NCI-H1694 (cell line): Measurements from ENCODE around the gene CMTR1.

ENCODE experiments used
- DNase-seq: peaks from one replicate; lab custom pipeline; 2025; lab: John Stamatoyannopoulos, UW

CMTR1 gene

DNA sequence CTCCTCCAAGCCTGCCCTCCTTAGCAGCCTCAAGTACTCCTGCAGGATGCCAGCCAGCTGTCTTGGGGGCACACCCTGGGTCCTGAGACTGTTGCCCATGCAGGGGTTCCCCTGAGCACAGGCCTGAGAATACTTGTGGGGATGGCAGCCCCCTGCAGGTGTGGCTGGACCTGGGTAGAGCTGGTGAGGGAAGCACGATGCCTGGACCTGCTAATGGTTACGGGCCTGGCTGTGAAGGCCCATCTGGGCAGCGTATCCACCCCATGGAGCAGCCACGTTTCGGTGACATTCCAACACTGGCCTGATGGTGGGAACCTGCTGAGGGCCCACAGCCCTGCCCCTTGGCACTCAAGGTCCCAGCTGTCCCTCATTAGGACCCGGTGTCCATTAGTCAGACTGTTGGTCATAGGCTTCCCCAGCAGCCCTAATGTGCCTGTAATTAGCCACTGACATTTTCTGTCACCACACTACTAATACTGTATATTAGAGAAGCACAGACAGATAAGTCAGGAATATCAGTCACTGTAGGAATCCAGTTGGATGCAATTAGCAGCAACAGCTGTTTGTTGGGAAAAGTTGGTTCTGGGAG is 46.3 kb downstream of the CMTR1 start:
- DNase-seq = no peak

DNA sequence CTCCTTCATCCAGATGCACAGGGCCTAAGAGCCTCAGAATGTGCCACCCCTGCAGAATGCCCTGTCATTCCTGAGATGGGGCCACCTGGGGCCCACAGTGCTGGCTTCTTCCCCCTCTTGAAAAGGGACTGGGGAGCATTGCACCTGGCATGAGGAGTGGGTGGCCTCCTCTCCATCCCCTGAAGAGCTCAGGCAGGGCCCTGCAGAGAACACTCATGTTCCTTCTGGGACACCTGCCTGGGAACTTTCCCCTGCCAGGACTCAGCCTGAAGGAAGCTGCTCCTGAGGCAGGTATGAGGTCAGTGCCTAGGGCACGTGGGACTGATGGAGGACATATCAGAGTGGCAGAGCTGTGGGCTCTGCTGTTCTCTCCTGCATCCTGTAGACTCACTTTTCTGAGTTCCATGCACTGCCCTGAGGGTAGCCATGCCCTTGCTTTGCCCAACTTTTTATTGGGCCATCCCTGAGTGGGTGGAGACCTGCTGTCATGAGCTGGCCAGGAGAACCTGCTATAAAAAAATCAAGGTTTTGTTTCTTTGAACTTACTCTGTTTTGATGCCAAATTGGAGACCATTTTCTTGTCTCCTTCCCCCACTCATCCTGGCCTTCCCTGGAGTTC is 47.2 kb downstream of the CMTR1 start:
- DNase-seq = no peak

DNA sequence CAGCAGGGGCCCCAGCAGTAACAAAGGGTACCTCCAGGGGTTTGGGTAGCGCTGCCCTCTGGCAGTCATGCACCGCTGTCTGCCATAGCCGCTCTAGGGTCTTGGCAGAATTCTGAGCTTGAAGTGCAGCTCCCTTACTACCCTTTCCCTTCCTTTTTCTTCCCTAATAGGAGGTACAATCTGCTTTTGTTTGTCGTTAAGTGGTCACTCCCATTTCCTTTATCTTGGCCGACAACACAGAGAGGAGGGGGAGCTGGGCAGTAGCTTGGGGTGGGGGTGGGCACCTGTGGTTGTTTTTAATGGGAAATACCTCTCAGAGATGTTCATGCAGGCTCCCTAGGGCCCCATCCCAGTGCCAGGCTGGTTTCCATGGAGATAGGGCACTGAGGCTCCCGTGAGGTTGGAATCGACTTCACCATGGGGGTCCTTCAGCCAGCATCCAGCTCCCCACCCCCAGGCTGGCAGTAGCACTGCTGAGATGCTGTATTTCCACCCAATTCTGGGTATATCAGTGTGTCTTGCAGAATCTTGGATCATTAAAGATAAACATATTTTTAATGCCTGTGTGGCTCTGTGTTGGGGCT is 48.0 kb downstream of the CMTR1 start:
- DNase-seq = no peak

DNA sequence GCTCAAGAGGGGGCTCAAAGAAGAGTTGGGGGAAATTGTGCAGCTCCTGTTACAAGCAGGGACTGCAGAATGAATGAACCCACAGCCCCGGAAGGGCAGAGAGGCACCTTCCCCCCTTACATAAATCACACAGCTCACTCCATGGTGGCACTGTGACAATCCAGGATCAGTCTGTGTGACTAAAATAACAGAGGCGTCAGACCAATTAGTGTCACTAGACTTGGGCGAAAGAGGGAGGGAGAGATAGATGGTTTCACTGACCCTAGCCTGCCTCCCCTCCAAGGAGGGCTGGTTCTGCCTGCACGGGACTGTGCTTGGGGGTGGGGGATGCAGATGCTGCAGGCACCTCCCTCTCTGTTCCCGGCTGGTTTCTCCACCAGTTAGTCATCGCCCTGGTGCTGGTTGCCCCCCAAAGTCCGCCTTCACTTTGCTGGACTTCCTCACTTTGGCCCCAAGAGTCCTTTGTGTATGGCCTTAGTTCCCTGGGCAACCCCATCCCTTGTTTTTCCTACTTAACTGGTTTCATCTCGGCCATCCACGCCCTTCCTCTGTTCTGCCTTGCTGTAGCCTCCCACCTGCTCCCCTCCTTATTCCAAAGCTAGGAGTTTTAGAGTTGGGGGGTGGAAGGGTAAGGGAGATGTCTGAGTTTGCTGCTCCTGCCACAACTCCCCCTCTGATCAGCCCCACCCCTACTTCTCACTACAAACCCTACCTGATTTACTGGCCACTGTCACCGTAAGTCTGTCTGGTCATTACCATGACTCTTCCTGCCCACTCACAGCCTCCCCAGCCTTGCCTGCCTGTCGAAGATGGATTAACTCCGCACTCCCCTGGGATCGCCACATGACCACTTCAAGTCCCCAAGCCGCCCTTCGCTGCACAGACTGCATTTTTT is 48.9 kb downstream of the CMTR1 start:
- no peak for DNase-seq

DNA sequence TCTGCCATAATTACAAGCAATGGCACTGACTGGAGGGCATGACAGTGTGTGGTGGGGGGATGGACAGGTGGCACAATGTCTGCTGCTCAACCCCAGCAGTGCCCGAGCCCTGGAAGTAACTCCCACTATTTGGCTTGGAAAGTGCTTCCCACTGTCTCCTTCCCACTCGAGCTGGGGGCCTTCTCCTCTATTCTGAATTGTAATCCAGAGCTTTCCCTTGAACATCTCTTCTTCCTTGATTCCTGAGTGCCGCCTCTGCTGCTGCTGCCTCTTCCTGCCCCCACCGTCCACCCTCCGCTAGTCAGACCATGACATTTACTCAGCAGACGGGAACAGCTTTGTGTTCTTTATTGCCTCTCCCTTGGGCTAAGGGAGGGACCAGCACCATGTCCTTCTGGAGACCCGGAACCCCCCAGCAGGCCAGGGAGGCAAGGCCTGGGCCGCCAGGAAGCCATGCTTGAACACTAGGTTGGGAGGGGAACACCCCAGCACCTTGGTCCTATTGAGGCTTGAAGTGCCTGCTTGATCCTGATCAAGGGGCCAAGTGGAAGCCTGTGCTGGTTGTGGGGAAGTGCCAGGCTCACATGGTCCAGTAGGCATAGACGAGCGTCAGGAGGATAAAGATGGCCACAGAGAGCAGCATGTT is 49.7 kb downstream of the CMTR1 start:
- DNase-seq = no peak

DNA sequence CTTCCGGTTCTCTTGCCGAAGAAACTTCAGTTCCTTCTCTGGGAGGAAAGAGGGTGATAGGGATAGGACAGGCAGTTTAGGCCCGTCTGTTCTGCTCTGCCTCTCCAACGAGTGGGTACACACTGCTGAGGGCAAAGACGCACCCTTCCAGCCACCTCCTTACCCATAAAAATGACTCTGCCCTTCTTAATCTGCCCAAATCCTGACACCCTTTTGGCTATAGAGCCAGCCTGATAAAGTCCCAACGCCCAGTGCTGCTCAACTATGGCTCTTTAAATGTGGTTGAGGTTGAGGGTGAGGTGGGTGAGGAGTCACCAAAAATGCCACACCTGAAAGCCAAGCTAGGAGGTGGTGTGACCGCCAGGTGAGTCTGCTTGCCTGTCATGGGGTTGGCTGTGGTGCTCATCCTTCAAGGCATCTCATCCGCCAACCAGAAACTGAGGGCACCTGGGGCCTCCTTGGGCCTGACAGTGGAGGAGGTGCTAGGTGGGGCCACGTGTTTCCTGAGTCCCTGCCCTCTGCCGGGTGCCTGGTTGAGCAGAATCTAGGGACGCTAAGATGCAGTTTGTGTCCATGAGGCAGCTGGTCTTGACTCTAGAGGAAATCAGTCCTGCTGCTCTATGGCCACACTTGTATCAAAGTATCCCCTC is 50.4 kb downstream of the CMTR1 start:
- DNase-seq = no peak

DNA sequence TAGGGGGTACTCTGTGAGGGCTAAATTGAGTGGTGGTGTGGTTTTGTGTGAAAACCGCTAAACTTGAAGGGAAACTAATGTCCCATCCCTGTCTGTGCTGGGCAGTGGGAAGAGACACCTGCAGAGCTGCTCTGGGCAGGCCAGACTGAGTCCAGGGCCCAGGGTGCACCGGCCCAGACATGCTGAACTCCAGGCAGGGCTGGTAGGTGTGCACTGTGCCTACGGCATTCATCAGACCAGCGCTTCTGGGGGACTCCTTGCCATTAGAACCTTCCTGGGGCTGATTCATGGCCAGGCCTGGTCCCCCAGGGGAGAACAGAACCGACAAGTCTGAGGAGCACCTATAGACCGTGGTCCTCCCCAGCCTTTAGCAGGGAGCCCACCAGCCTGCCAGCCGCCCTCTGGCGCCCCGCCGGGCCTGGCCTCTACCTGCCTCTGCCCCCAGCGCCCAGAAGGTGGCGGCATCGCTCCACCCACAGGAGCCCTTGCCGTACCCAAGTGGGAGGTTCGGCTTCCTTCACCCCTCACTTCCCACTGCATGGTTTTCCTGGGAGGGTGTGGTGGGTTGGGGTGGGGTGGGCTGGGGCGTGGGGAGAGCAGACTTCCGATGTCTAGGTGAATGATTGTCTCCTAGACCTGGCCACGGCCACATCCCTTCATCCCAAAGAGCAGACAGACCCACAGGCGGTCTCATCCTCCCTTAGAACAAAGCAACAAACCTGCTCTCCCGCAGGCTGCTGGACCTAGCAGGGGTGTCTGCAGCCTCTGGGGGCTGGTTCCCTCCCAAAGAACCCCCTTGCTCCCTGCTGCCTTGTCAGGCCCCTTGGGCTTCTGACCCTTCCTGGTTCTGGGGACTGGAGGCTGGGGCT is 51.1 kb downstream of the CMTR1 start:
- DNase-seq = peak; percentile 57

DNA sequence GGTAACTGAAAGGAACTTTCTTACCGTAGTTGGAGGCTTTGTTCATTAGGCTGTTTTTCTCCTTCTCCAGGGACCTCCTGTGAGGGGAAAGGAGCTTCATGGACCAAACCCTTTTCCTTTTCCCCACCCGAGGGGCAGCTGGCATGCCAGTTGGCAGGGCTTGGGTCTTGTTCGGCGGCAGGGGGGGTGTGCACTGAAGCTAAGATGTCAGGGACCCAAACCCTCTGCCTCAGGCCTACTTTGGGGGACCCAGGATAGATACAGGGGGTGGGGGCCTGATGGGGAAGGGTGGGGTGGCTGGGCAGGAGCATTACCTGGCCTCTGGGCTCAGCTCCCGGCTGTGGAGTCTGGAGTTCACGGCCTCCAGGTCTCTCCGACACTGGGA is 51.8 kb downstream of the CMTR1 start:
- DNase-seq = no peak

DNA sequence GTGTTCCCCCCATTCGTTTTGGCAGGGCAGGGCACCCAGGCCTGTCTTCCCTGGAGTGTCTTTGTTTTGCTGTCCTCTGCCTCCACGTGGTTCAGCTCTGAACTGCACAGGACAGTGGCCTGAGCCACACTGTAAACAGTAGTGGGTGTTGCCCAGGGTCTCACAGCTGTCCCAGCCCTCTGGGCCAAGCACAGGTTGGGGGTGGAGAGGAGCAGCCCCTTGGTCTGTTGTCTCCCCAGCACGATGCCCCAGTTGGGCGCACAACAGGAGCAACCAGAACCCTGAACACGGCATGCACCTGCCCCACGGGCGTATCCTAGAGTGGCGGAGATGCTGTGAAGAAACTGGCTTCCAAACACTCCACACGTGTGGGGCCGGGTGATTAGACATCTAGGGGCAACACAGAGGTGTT is 52.3 kb downstream of the CMTR1 start:
- peak; percentile 37 for DNase-seq

DNA sequence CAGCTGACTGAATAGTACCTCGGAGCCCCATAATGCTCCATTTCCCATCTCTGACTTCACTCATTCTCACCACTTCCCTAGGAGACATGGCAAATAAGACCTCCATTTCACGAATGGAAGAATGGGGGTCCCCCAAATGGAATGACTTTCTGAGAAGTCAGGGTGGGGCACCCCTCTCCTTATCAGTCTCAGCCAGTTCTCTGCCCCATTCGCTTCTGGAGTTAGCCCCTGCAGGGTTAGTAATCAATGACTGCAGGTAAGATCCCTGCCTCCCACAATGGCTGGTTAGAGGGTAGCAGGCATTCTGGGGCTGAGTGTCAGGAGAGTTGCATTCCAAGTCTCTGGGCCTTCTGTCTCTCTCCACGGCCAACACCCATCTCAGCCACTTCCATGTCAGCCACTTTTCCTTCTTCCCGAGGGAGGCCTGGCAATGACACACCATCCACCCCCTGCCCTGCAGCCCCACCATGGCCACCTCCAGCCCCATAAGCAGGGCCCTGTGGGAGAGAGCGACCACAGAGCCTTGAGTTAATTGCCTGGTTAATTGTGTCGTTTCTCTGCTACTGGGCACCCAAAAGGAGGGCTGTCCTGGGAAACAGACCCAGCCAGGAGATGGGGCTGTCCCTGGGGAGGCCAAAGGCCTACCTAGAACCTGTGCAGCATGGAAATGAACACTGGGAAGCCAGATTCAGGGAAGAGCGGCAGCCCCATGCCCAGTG is 53.3 kb downstream of the CMTR1 start:
- no peak for DNase-seq

DNA sequence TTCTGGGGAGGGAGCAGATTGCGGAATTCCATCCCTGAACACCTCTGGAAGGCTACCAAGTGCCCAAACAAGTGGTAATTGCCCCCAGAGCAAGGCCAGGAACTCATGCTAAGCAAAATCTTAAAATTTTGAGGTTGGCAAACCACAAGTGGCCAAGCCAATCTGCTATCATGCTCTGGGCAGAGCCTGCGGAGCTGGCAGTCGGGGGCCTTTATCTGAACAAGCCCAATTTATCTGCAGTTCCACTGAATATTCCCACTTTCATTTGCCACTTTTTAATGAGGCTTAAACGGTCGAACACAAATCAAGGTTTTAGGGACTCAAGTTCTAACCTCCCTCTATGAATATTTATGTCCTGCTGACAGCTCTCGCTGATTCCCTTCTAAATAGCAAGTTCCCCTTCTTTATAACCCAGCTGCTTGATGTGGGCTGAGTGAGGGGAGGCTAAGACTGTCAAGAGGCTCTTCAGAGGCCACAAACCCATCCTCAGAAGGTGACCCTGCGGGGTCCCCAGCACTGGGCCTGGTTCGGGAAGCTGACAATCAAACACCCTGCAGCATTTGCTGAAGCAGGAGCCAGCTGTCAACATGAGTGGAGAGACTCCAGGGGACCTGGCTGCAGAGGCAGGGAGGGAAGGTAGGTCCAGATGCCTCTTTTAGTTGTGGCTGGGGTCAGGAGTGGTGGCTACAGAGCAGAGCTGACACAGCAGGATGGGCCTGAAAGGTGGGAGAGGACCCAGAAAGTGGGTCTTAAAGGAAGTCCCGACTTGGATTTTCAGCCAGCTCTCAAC is 54.8 kb downstream of the CMTR1 start:
- no peak for DNase-seq

DNA sequence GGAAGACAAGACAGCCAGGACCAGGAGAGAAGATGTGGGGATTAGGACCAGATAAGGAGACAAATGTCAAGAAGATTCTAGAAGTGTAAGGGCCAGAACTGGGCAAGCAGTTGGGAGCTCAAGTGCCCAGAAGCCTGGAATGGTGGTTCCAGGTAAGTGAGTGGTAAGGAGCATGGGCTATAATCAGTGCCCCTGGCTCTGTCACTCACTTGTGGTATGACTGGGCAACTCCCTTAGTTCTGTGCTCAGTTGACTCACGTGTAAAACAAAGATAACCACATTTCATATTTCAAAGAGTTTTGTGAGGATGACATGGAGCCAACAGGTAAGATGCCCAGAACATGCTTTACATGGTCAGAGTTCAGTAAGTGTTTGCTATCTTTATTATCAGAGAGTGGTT is 55.5 kb downstream of the CMTR1 start:
- DNase-seq = no peak

DNA sequence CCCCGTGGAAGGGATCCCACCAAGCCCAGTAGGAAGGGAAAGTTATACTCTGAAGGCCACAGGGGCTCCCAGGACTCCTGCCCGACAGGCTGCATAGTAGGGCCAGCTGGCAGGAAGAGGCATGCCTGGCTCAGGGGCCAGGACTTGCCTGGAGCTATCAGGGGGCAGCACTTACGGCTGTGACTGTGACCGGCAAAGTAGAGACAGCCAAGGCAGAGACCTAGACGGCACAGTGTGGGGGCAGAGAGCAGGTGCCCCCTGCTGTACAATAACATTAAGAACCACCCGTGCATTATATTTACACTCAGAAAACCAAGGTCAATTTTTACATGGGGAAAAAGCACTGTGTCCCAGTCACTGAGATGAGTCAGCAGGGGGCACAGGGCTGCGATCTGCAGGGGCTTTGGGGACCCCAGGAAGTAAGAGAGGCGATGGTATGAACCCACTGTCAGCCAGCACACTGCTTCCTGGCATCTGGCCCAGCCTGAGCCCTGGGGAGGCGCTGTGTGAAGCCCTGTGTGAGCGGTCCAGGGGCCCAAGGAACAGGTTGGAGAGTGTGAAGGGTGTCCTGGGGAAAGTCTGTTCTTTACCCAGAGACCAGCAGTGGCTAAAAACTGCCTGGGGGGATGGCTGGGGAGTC is 56.8 kb downstream of the CMTR1 start:
- no peak for DNase-seq

DNA sequence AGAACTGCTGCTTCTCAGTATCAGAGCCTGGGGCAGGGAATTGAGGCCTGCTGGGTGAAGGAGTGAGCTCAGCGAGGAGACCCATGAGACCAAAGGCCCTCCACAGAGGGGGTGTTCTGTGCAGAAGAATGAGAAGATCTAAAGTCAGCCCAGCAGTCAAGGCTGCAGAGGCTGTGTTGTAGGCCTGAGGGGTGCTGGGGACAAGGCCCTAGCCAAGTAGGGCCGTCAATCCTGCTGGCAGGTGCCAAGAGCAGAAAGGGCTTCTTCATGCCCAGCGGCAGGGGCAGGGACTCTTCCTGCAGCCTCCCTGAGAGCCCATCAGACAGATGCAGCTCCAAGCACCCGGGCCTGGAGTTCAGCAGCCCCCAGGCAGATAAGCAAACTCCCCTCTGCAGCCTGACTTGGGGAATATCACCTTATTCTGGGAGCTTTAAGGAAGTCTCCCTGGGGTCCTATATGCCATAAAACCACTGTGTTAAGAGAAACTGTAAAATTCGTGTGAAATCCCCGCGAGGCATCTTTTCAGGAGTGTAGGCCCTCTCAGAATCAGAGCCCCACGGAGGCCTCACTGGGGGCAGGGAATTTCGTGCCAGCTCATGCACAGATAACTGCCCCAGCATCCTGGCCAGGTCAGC is 57.6 kb downstream of the CMTR1 start:
- DNase-seq = no peak

DNA sequence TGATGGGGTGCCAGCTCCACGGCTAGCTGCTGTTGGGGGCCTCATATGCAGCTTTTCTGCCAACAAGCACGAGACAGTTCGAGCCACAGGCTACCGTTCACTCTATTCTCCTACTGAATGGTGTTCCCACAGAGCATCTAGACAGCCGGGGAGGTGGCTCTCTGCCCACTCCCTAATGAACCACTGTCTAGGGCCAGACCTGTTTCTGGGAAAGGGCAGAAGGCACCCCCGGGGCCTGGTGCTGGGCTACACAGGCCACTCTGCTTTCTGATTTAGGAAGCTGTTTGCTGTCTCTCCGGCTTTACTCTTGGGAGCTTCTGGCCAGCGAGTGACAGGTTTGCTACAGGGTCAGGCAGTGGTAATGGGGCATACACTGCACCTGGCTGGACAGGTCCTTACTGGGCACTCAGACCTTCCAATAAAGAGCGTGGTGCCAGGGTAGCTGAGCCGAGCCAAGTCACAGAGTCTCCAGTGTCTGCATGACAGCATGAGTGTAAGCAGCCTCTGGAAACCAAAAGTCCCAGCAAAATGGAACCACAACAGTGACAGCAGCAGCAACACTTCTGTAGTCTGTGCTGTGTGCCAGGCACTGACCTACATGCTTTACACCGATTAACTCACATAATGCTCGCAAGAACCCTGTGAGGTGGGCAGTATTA is 58.3 kb downstream of the CMTR1 start:
- no peak for DNase-seq

DNA sequence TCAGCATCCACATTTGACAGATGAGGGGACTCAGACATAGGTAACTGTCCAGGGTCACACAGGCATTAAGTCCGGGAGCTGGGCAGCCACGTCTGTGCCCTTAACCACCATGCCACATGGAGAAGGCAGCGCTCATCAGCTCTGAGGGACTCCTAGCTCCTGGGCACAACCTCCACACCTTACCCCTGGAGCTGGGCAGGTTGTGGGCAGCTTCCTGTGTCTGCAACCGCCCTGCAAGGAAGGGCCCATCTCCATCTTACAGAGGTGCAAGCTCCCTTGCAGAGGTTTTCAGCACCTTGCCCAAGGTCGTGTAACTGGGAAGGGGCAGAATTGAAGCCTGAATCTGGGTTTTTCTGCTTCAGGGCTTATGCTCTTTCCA is 58.8 kb downstream of the CMTR1 start:
- no peak for DNase-seq

DNA sequence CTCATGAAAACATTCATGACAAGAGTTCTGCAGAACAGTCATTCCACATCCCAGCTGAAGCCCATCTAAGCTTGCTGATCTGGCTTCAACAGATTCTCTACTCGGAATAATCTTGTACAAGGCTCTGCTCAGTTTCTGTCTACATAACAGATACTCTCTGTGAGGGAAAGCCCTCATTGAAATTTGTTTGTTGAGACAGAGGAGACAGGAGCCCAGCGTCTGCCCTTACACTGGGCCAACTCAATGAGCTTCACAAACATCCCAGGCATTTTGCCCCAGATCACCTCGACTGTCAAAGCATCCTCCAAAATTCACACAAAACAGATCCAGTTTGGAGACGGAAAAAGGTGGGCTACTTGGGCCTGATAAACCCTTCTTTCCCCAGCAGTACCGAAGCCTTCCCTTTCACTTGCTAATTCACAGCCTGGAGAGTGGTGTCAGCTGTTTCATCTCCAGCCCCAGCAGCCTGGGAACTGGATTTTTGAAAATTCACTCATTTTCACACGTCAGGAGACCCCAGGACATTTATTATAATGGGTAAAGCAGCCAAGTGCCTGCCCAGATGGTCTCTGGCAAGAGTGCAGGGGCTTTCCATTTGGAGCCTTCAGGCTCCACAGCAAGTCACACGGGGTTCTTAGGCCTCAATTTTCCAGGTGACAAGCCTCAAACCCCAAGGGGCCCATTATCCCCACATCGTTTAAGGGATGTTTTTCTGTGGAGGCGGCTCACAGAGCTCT is 59.4 kb downstream of the CMTR1 start:
- DNase-seq = peak; percentile 80
